ENCODE measurements around the gene PLXDC2.

DNA sequence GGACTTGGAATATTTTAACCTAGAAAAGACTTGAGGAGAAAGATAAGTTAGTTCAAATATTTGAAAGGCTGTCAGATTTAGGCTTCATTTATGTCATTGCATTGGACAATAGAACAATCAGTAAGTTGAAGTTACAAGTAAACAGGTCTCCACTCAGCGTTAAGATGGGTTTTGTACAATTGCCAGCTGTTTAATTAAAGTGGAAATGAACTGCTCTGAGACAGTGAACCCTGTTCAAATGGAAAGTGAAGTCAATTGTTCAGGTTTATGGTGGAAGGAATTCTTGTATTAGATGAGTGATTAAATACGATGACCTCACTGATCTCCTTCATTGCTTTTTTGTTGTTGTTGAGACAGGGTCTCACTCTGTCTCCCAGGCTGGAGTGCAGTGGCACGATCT is 151.7 kb downstream of the PLXDC2 start:
- TF ChIP-seq CTCF (IDR thresholded peaks at IDR 0.05) (no peak), POLR2AphosphoS5 (IDR thresholded peaks at IDR 0.05) (no peak)
